T-helper 1 cell treated with Interleukin-12 subunit alpha and Interleukin-12 subunit beta and Interleukin-4 antibody, amounts not matched to agents 30 ng/mL and 1 ng/mL, for 36 hours (primary cell): ENCODE data around the gene TIGD4. TPM values are rescaled to one million over a fixed set of nuclear protein-coding genes. Genes with fewer than 3 reads are reported as not detected.
"Not testable (repeated sequence)": the region's sequence is repeated elsewhere in the genome, so short reads cannot be mapped to it uniquely, and the experiment has no call there.

Source experiments
- intact Hi-C: fragments of 100-400 bp; cut with micrococcal nuclease; formaldehyde crosslinking; loops from one replicate; pipeline ENCODE4 v1.15.1; 2024
- total RNA-seq: library from RNA; stranded (reverse); gene quantifications from 2 replicates; pipeline ENCODE4 v1.2.3, GENCODE V29; 2022

The TIGD4 gene
- total RNA-seq, 1 donor from 2014 or later, result 0.34 TPM

GRCh38 chr4:152784490-152785350 is 5.2 kb upstream of the TIGD4 start:
- intact Hi-C loops, result loop anchor here (5.0 to 10.0 kb wide), 3 partner anchors 682 to 1770 kb away; partner anchors contain the start of gene PLRG1

- intact Hi-C loops, result loop anchor here (1.0 to 10.0 kb wide), 7 partner anchors 10 to 1774 kb away; partner anchors contain the start of genes GATB and PLRG1
Measured at GRCh38 chr4:152780267-152780778, 793 bp upstream of the TIGD4 start.

- intact Hi-C loops, result loop anchor here (1.0 to 10.0 kb wide), 19 partner anchors 42 to 1764 kb away; partner anchors contain the start of genes FBXW7, FHDC1, LRBA and MND1
Measured at GRCh38 chr4:152778656-152779512, 646 bp downstream of the TIGD4 start.

GRCh38 chr4:152777488-152777887 is 2.0 kb downstream of the TIGD4 start:
- intact Hi-C loops, result loop anchor here (5.0 to 10.0 kb wide), 4 partner anchors 40 to 877 kb away; partner anchors contain the start of gene FHDC1

GRCh38 chr4:152776352-152776751 is 3.2 kb downstream of the TIGD4 start:
- intact Hi-C loops, result loop anchor here (5.0 to 10.0 kb wide), 4 partner anchors 39 to 878 kb away; partner anchors contain the start of gene FHDC1

GRCh38 chr4:152773953-152774352 is 5.6 kb downstream of the TIGD4 start:
- intact Hi-C loops, result loop anchor here (10.0 kb wide), 2 partner anchors 519 to 881 kb away; no protein-coding TSS in a partner anchor

- intact Hi-C loops, result loop anchor here (10.0 kb wide), 2 partner anchors 519 to 881 kb away; no protein-coding TSS in a partner anchor
Measured at GRCh38 chr4:152773339-152773738, 6.2 kb downstream of the TIGD4 start.

- intact Hi-C loops, result loop anchor here (10.0 kb wide), 2 partner anchors 517 to 883 kb away; no protein-coding TSS in a partner anchor
Measured at GRCh38 chr4:152771741-152772533, 7.6 kb downstream of the TIGD4 start.

GRCh38 chr4:152765069-152765737 is 14.3 kb downstream of the TIGD4 start:
- intact Hi-C loops, result not testable (repeated sequence)

- intact Hi-C loops, result no loop called here
Measured at GRCh38 chr4:152763796-152764195, 15.7 kb downstream of the TIGD4 start.

GRCh38 chr4:152748619-152749018 is 30.9 kb downstream of the TIGD4 start:
- intact Hi-C loops, result no loop called here

- intact Hi-C loops, result no loop called here
Measured at GRCh38 chr4:152747444-152747843, 32.1 kb downstream of the TIGD4 start.

GRCh38 chr4:152738827-152739226 is 40.7 kb downstream of the TIGD4 start:
- intact Hi-C loops, result loop anchor here (5.0 to 10.0 kb wide), 2 partner anchors 38 to 1374 kb away; partner anchors contain the start of genes ARFIP1 and TIGD4

GRCh38 chr4:152735906-152736305 is 43.6 kb downstream of the TIGD4 start:
- intact Hi-C loops, result loop anchor here (1.0 to 10.0 kb wide), 8 partner anchors 41 to 1619 kb away; partner anchors contain the start of genes ARFIP1 and TIGD4

GRCh38 chr4:152735396-152735859 is 44.1 kb downstream of the TIGD4 start:
- intact Hi-C loops, result loop anchor here (1.0 to 10.0 kb wide), 8 partner anchors 42 to 1618 kb away; partner anchors contain the start of genes ARFIP1 and TIGD4

- intact Hi-C loops, result loop anchor here (1.0 to 10.0 kb wide), 8 partner anchors 43 to 1617 kb away; partner anchors contain the start of genes ARFIP1 and TIGD4
Measured at GRCh38 chr4:152734699-152735050, 44.9 kb downstream of the TIGD4 start.

- intact Hi-C loops, result loop anchor here (10.0 kb wide), 1 partner anchor 1369 kb away; no protein-coding TSS in a partner anchor
Measured at GRCh38 chr4:152734015-152734698, 45.4 kb downstream of the TIGD4 start.

- intact Hi-C loops, result loop anchor here (10.0 kb wide), 1 partner anchor 1367 kb away; no protein-coding TSS in a partner anchor
Measured at GRCh38 chr4:152731997-152732396, 47.5 kb downstream of the TIGD4 start.
